CD4-positive, alpha-beta T cell (primary cell): Measurements from ENCODE around the gene WRNIP1. TPM values are rescaled to one million over a fixed set of nuclear protein-coding genes. Genes with fewer than 3 reads are reported as not detected.

Source experiments
- ATAC-seq: fragments of 200-7000 bp; cut with Tn5 transposase; one replicate; pipeline ENCODE4 v1.10.0; 2022; ENCODE audit warnings: mild to moderate bottlenecking; ENCODE audit not compliant: poor library complexity
- CTCF ChIA-PET: fragments of 350-600 bp; sonication (Branson Sonifier 250); formaldehyde crosslinking; loops from one replicate; lab custom pipeline; 2021; ENCODE audit warnings: antibody characterized with exemption, inconsistent platforms; lab: Charles Lee
- POLR2A ChIA-PET: fragments of 350-600 bp; sonication (Branson Sonifier 250); formaldehyde crosslinking; loops from one replicate; lab custom pipeline; 2021; ENCODE audit warnings: antibody characterized with exemption, inconsistent platforms; lab: Charles Lee
- DNase-seq, 14 experiments: peaks; one replicate each; pipeline ENCODE4 v3.0.0-alpha.2; 2013 to 2020; ENCODE audit warnings: mixed read lengths in 2 of 14
- H3K27ac ChIP-seq, 2 donors: one replicate each; pipeline versions ENCODE4 v1.5.1 to v1.7.0; 2013; ENCODE audit warnings: low read length in 2 of 2, low read depth in 1 of 2, mild to moderate bottlenecking in 1 of 2
- H3K27me3 ChIP-seq, 2 experiments: 1 replicate in 1 of 2; 2 replicates in 1 of 2; pipeline versions ENCODE4 v1.6.1 to v1.7.0; 2013; ENCODE audit warnings: low read length in 2 of 2, control low read depth in 1 of 2, mild to moderate bottlenecking in 1 of 2, moderate library complexity in 1 of 2; ENCODE audit not compliant: insufficient read depth in 2 of 2, control insufficient read depth in 1 of 2
- H3K36me3 ChIP-seq: one replicate; pipeline ENCODE4 v1.6.1; 2013; ENCODE audit warnings: low read length, control low read depth; ENCODE audit not compliant: insufficient read depth
- H3K4me1 ChIP-seq: one replicate; pipeline ENCODE4 v1.6.1; 2013; ENCODE audit warnings: low read length, control low read depth; ENCODE audit not compliant: insufficient read depth
- H3K4me3 ChIP-seq: one replicate; pipeline ENCODE4 v1.5.1; 2013; ENCODE audit warnings: mild to moderate bottlenecking, low read length, moderate library complexity
- H3K9me3 ChIP-seq, 2 experiments: 1 replicate in 1 of 2; 2 replicates in 1 of 2; pipeline versions ENCODE4 v1.6.1 to v1.7.0; 2013; ENCODE audit warnings: low read length in 2 of 2, mild to moderate bottlenecking in 2 of 2, control low read depth in 1 of 2, moderate library complexity in 1 of 2; ENCODE audit not compliant: control insufficient read depth in 1 of 2, insufficient read depth in 1 of 2
- H3K27ac Mint-ChIP-seq: one replicate; pipeline ENCODE4 v1.8.0; 2020; ENCODE audit warnings: mixed read lengths
- H3K27me3 Mint-ChIP-seq: one replicate; pipeline ENCODE4 v1.8.0; 2021; ENCODE audit warnings: mixed read lengths
- H3K36me3 Mint-ChIP-seq: one replicate; pipeline ENCODE4 v1.8.0; 2021; ENCODE audit warnings: low read depth, mixed read lengths
- H3K4me1 Mint-ChIP-seq: one replicate; pipeline ENCODE4 v1.8.0; 2021; ENCODE audit warnings: low read depth, mixed read lengths
- H3K4me3 Mint-ChIP-seq: one replicate; pipeline ENCODE4 v1.8.0; 2020; ENCODE audit warnings: mild to moderate bottlenecking, mixed read lengths
- H3K9me3 Mint-ChIP-seq: one replicate; pipeline ENCODE4 v1.8.0; 2020; ENCODE audit warnings: mixed read lengths
- intact Hi-C, 2 experiments: fragments of 100-400 bp; cut with DNase I in 1 of 2; cut with micrococcal nuclease in 1 of 2; formaldehyde crosslinking; loops; one replicate each; pipeline versions ENCODE4 v1.15.1 to v1.9.0; 2023 to 2025; cut with DNase I, micrococcal nuclease
- total RNA-seq, 174 experiments: library from RNA in 2 of 174; stranded (reverse) in 2 of 174; gene quantifications; one replicate each; pipeline ENCODE4 v1.2.3 and lab custom pipeline; 2021 to 2026
- TF ChIP-seq, protein P1 (sequence below): fragments of 200-600 bp; IDR thresholded peaks from one replicate; pipeline ENCODE4 v1.8.0; 2022; ENCODE audit warnings: antibody characterized with exemption, mild to moderate bottlenecking

WRNIP1 gene
- total RNA-seq, 2 experiments from 2014 or later: 22.4 to 25.2 TPM

DNA sequence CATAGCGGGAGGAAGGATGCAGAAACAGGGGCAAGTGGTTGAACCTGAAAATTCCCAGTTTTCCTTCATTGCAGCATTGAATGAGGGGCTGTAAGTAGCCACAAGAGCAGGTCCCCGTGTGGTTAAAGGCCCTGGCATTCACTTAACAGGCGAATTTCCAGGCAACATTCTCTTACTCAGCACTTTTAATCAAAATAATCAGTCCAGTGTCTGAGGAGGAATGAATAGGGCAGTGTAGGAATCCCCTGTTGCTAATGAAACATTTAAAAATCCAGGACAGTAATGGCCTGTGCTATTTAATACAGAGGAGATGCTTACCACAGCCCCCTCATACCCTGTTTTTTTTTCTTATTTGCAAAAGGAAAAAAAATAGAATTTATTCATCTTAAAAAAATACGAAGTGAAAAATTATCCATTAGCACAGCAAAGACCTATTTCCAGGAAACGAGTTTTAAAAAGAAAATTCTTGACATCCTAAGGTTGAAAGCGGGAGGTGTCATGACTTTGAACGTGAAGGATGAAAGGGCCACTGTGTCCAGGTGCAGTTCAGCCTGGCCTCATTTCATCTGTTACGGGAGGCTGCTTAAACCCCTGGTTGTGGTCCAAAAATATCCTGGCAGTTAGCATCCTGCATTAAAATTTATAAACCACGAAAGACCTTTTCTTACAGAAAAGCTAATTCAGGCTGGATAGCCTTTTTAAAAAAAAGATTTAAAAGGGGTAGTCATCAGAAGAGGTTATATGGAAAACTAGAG, 34.7 kb upstream of the WRNIP1 start:
- CTCF ChIA-PET: no interaction called here
- TF ChIP-seq, protein P1, sequence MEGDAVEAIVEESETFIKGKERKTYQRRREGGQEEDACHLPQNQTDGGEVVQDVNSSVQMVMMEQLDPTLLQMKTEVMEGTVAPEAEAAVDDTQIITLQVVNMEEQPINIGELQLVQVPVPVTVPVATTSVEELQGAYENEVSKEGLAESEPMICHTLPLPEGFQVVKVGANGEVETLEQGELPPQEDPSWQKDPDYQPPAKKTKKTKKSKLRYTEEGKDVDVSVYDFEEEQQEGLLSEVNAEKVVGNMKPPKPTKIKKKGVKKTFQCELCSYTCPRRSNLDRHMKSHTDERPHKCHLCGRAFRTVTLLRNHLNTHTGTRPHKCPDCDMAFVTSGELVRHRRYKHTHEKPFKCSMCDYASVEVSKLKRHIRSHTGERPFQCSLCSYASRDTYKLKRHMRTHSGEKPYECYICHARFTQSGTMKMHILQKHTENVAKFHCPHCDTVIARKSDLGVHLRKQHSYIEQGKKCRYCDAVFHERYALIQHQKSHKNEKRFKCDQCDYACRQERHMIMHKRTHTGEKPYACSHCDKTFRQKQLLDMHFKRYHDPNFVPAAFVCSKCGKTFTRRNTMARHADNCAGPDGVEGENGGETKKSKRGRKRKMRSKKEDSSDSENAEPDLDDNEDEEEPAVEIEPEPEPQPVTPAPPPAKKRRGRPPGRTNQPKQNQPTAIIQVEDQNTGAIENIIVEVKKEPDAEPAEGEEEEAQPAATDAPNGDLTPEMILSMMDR: no peak
- no peak overlapping the region for H3K27ac Mint-ChIP-seq

DNA sequence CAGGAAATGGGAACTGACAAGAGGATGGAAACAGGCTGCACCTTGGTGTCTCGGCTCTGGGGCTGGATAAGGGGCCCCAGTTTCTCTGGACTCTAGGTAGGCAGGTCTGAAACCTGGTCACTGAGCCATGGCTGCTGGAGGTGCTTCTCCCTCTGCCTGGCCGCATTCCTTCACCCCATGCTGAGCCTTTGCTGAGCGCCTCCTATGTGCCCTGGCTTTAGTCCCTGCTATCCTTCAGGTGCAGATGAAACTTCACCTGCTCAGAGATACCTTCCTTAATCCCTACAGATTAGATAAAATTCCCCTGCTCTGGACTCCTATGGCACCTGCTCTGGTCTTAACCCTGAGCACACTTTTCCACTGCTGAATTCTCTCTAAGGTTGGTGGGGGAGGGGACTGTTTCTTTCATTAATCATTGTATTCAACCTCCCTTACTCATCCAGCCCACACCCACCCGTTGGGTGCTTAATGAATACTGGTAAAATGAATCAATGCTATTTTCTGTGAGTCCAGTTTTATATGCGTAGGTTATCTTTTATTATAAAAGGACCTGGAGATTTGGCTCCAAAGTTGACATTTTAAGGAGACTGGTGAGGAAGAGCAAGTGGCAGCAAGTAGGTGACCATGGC, 33.8 kb upstream of the WRNIP1 start:
- Mint-ChIP-seq H3K9me3 (no peaks in the 10 kb centered on the region), H3K36me3 (no peaks in the 10 kb centered on the region), H3K27ac (no peak overlapping the region), H3K4me3 (no peak overlapping the region), H3K4me1 (no peaks in the 10 kb centered on the region), H3K27me3 (peaks cover 5% of the 10 kb centered on the region)
- H3K9me3 ChIP-seq: no peaks in the 10 kb centered on the region
- TF ChIP-seq, protein P1: no peak
- no peak overlapping the region for H3K4me3 ChIP-seq
- POLR2A ChIA-PET: no interaction called here
- ATAC-seq (no peak), DNase-seq (no peak)
- no peak overlapping the region for H3K27ac ChIP-seq
- no peaks in the 10 kb centered on the region for H3K4me1 ChIP-seq
- intact Hi-C loops: no loop called here
- H3K36me3 ChIP-seq: no peaks in the 10 kb centered on the region
- no peaks in the 10 kb centered on the region for H3K27me3 ChIP-seq
- CTCF ChIA-PET: no interaction called here

More for the DNA sequence above, 34.7 kb upstream of the WRNIP1 start:
- no peaks in the 10 kb centered on the region for H3K9me3 ChIP-seq
- peaks cover 5% of the 10 kb centered on the region for H3K27me3 Mint-ChIP-seq
- no peaks in the 10 kb centered on the region for H3K36me3 ChIP-seq
- H3K4me1 ChIP-seq: no peaks in the 10 kb centered on the region
- no peak overlapping the region for H3K4me3 ChIP-seq
- ATAC-seq (no peak), DNase-seq (no peak)
- POLR2A ChIA-PET: no interaction called here
- no peaks in the 10 kb centered on the region for H3K4me1 Mint-ChIP-seq
- no peak overlapping the region for H3K27ac ChIP-seq
- no peaks in the 10 kb centered on the region for H3K27me3 ChIP-seq
- H3K4me3 Mint-ChIP-seq: no peak overlapping the region
- no peaks in the 10 kb centered on the region for H3K9me3 Mint-ChIP-seq
- intact Hi-C loops: no loop called here
- no peaks in the 10 kb centered on the region for H3K36me3 Mint-ChIP-seq

DNA sequence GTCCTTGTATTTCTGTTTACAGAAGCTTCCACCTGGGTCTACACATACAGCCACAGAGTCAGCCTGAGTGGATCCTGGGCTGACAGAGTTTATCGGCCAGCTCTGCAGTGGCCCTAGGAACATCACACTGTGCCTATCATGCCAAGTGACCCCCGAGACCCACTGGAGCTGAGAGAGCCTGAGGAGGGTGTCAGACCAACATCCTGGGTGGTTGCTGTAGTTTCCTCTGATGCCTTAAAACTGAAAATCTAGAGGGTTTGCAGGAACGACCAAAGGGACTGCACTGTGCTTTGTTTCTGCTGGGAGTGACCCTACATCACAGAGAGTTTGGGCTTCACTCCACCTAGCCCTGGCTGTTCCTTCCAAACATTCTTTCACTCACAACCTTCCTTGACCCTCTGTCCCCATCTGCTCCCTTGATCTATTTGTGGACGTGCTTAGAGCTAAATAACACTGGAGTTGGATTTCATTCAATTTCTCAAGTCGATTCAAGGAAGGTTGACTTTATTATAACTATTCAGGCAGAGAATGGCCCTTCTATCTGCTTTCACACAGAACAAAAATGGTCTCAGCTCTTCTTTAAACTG, 32.6 kb upstream of the WRNIP1 start:
- Mint-ChIP-seq H3K27ac (no peak overlapping the region), H3K9me3 (no peaks in the 10 kb centered on the region), H3K27me3 (peaks cover 5% of the 10 kb centered on the region), H3K4me3 (no peak overlapping the region), H3K4me1 (no peaks in the 10 kb centered on the region), H3K36me3 (no peaks in the 10 kb centered on the region)
- Histone ChIP-seq H3K4me3 (no peak overlapping the region), H3K9me3 (no peaks in the 10 kb centered on the region), H3K4me1 (no peaks in the 10 kb centered on the region), H3K27me3 (no peaks in the 10 kb centered on the region), H3K27ac (no peak overlapping the region), H3K36me3 (no peaks in the 10 kb centered on the region)
- ChIA-PET POLR2A (no interaction called here), CTCF (no interaction called here)
- ATAC-seq: no peak
- TF ChIP-seq, protein P1: no peak
- intact Hi-C loops: no loop called here
- no peak for DNase-seq
